Measurements from ENCODE around the gene SOX21. TPM values are rescaled to one million over a fixed set of nuclear protein-coding genes. Genes with fewer than 3 reads are reported as not detected.

Gene SOX21
- total and polyA plus RNA-seq, 10 of the 15 experiments (the other 5 are each of a cell fraction or from before 2014, with no cell fraction given) = not detected

- Histone ChIP-seq H3K79me2 (ENCODE audit: control insufficient read depth, insufficient read depth, low read length) (no peaks in the 10 kb centered on the region), H3K27ac (ENCODE audit: control insufficient read depth, insufficient read depth) (no peak overlapping the region), H4K20me1 (ENCODE audit: control insufficient read depth, insufficient read depth) (no peaks in the 10 kb centered on the region), H3K9ac (ENCODE audit: control insufficient read depth, insufficient read depth, low read length) (no peak overlapping the region), H3K36me3 (ENCODE audit: control insufficient read depth in 2 of 2, insufficient read depth in 2 of 2, low read length in 1 of 2) (no peaks in the 10 kb centered on the region), H3K27me3 (replicated peaks in 1 of 2; ENCODE audit: control insufficient read depth in 2 of 2, insufficient read depth in 2 of 2, low read length in 1 of 2) (0 out of 4 replicates have a peak, but pooled peaks cover 0 to 2% of the 10 kb centered on the region in 2 experiments), H2AFZ (ENCODE audit: control insufficient read depth, low read depth, low read length) (no peak overlapping the region), H3K9me3 (replicated peaks; ENCODE audit: control insufficient read depth, insufficient read depth, low read length) (no peaks in the 10 kb centered on the region; the same call in 2 of the 3 replicates), H3K4me2 (ENCODE audit: control insufficient read depth, insufficient read depth) (no peak overlapping the region), H3K4me1 (ENCODE audit: control insufficient read depth, insufficient read depth, low read length) (no peaks in the 10 kb centered on the region), H3K4me3 (no peak overlapping the region)
- no peak for FAIRE-seq
- SMC1A ChIA-PET (ENCODE audit: uncharacterized antibody, unreplicated experiment) = no interaction called here
- CTCF ChIA-PET = no interaction called here
- no peak for DNase-seq (ENCODE audit: low read depth, low spot score)
- TF ChIP-seq MTA3 (IDR thresholded peaks at IDR 0.05; ENCODE audit: borderline replicate concordance, low read length) = no peak
- no peak for TF ChIP-seq STAT1 (conservative IDR thresholded peaks at IDR 0.05)
- no peak for TF ChIP-seq BCL11A (IDR thresholded peaks at IDR 0.05; ENCODE audit: low read depth, low read length)
- no peak for TF ChIP-seq E4F1 (IDR thresholded peaks at IDR 0.05; ENCODE audit: borderline replicate concordance, partially characterized antibody)
- no peak for TF ChIP-seq ZZZ3 (IDR thresholded peaks at IDR 0.05; ENCODE audit: control insufficient read depth, insufficient read length, low read depth)
- no peak for TF ChIP-seq EP300 (IDR thresholded peaks at IDR 0.05; ENCODE audit: borderline replicate concordance in 1 of 2, control insufficient read depth in 1 of 2, low read depth in 2 of 2, low read length in 2 of 2)
- no peak for TF ChIP-seq TAF1 (IDR thresholded peaks at IDR 0.05; ENCODE audit: borderline replicate concordance, low read depth, low read length)
- TF ChIP-seq HDGF (IDR thresholded peaks at IDR 0.05) = no peak
- no peak for TF ChIP-seq BACH1 (IDR thresholded peaks at IDR 0.05; ENCODE audit: borderline replicate concordance)
- no peak for TF ChIP-seq ATF3 (IDR thresholded peaks at IDR 0.05; ENCODE audit: borderline replicate concordance, extremely low read depth, low read depth, low read length)
- no peak for TF ChIP-seq SMAD1 (IDR thresholded peaks at IDR 0.05; ENCODE audit: low read depth, partially characterized antibody)
- TF ChIP-seq SUPT20H (IDR thresholded peaks at IDR 0.05; ENCODE audit: borderline replicate concordance, control insufficient read depth, low read depth, low read length) = no peak
- intact Hi-C loops (cut with micrococcal nuclease; ENCODE audit: unreplicated experiment) = no loop called here
- 41% methylated on average over 2 of the region's 2 CpGs for WGBS (ENCODE audit: insufficient coverage, insufficient replicate concordance, low lambda C conversion rate, missing lambda C conversion rate)
- in situ Hi-C loops (cut with MboI) = no loop called here
- BruUV-seq (replicated peaks) = no TSS peak
- ATAC-seq = no peak; the same call in 1 of the 3 replicates
- RAD21 ChIA-PET (ENCODE audit: unreplicated experiment) = no interaction called here
- POLR2A ChIA-PET = no interaction called here
Measured at GRCh38 chr13:94667190-94667589, 45.2 kb downstream of the SOX21 start.

All from GM12878 (cell line).